Activated naive CD8-positive, alpha-beta T cell (primary cell): ENCODE results near the gene NPW.

Experiments used
- H3K27ac Mint-ChIP-seq: one replicate; pipeline ENCODE4 v1.8.0; 2021; ENCODE audit warnings: mixed read lengths
- H3K27me3 Mint-ChIP-seq: one replicate; pipeline ENCODE4 v1.8.0; 2021; ENCODE audit warnings: mixed read lengths
- H3K36me3 Mint-ChIP-seq: one replicate; pipeline ENCODE4 v1.8.0; 2021; ENCODE audit warnings: mixed read lengths
- H3K4me1 Mint-ChIP-seq: one replicate; pipeline ENCODE4 v1.8.0; 2021; ENCODE audit warnings: low read depth, mixed read lengths
- H3K4me3 Mint-ChIP-seq: one replicate; pipeline ENCODE4 v1.8.0; 2021; ENCODE audit warnings: mild to moderate bottlenecking, mixed read lengths
- H3K9me3 Mint-ChIP-seq: one replicate; pipeline ENCODE4 v1.8.0; 2021; ENCODE audit warnings: low read depth, mixed read lengths

The NPW gene

DNA sequence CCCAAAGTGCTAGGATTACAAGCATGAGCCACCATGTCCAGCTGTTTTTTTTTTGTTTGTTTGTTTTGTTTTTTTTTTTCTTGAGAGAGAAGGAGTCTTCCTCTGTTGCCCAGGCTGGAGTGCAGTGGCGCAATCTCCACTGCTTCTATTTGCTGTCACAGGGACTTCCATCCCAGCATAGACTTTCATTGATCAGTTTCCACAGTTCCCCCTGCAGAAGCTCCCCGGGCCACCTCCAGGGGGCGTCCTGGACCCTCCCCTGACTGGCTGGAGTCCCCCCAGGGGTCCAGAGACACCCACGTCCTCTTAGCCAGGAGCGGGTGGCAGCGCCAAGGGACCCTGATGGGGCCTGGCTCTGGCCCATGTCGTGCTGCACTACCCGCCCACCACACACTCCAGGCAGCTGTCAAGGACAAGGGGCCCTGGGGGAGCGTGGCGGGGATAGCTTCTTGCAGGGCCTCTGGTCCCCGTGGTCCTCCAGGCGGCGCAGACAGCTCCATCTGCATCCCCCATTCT, 3.1 kb upstream of the NPW start:
- H3K27ac Mint-ChIP-seq = no peak overlapping the region
- no peak overlapping the region for H3K4me3 Mint-ChIP-seq
- no peaks in the 10 kb centered on the region for H3K36me3 Mint-ChIP-seq
- H3K27me3 Mint-ChIP-seq = no peaks in the 10 kb centered on the region
- H3K4me1 Mint-ChIP-seq = peaks cover 5% of the 10 kb centered on the region
- H3K9me3 Mint-ChIP-seq = no peaks in the 10 kb centered on the region

DNA sequence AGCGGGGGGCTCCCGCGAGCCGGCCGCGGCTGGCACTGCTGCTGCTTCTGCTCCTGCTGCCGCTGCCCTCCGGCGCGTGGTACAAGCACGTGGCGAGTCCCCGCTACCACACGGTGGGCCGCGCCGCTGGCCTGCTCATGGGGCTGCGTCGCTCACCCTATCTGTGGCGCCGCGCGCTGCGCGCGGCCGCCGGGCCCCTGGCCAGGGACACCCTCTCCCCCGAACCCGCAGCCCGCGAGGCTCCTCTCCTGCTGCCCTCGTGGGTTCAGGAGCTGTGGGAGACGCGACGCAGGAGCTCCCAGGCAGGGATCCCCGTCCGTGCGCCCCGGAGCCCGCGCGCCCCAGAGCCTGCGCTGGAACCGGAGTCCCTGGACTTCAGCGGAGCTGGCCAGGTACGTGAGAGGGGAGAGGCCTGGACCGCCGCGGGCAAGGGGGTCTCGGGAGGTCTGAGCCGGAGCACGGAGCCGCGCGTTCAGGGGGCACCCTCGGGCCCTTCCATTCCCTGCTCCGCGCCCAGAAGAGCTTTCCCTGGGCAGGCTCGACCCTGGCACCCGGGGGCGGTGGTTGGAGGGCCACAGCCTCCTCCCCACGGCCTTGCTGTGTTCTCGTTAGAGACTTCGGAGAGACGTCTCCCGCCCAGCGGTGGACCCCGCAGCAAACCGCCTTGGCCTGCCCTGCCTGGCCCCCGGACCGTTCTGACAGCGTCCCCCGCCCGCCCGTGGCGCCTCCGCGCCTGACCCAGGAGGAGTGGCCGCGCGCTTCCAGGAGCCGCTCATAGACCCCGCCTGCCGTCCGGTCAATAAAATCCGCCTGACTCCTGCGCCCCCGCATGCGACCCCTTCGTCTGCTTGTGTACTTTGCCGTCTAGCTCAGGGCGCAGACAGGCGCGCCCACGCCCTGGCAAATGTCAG, 591 bp downstream of the NPW start:
- Mint-ChIP-seq H3K36me3 (no peaks in the 10 kb centered on the region), H3K27me3 (peaks cover 4% of the 10 kb centered on the region), H3K9me3 (no peaks in the 10 kb centered on the region), H3K27ac (no peak overlapping the region), H3K4me3 (peak overlapping the region; percentile 76), H3K4me1 (peaks cover 17% of the 10 kb centered on the region)

GRCh38 chr16:2022723-2023091, 3.1 kb downstream of the NPW start:
- Mint-ChIP-seq H3K4me3 (peak overlapping the region; percentile 67), H3K4me1 (peaks cover 24% of the 10 kb centered on the region), H3K27me3 (peaks cover 4% of the 10 kb centered on the region), H3K27ac (no peak overlapping the region), H3K9me3 (no peaks in the 10 kb centered on the region), H3K36me3 (no peaks in the 10 kb centered on the region)

GRCh38 chr16:2023092-2024031, 3.8 kb downstream of the NPW start:
- peak overlapping the region; percentile 67 for H3K4me3 Mint-ChIP-seq
- H3K36me3 Mint-ChIP-seq = no peaks in the 10 kb centered on the region
- peaks cover 24% of the 10 kb centered on the region for H3K4me1 Mint-ChIP-seq
- H3K9me3 Mint-ChIP-seq = no peaks in the 10 kb centered on the region
- no peak overlapping the region for H3K27ac Mint-ChIP-seq
- H3K27me3 Mint-ChIP-seq = peaks cover 4% of the 10 kb centered on the region

- Mint-ChIP-seq H3K36me3 (no peaks in the 10 kb centered on the region), H3K4me3 (peak overlapping the region; percentile 13), H3K27me3 (peaks cover 4% of the 10 kb centered on the region), H3K9me3 (no peaks in the 10 kb centered on the region), H3K4me1 (peaks cover 22% of the 10 kb centered on the region), H3K27ac (no peak overlapping the region)
These were observed 4.4 kb downstream of the NPW start for GRCh38 chr16:2024032-2024420.

- Mint-ChIP-seq H3K4me3 (no peak overlapping the region), H3K27me3 (peaks cover 4% of the 10 kb centered on the region), H3K36me3 (no peaks in the 10 kb centered on the region), H3K4me1 (peaks cover 22% of the 10 kb centered on the region), H3K27ac (no peak overlapping the region), H3K9me3 (no peaks in the 10 kb centered on the region)
These were observed 5.7 kb downstream of the NPW start for GRCh38 chr16:2025251-2025650.

DNA sequence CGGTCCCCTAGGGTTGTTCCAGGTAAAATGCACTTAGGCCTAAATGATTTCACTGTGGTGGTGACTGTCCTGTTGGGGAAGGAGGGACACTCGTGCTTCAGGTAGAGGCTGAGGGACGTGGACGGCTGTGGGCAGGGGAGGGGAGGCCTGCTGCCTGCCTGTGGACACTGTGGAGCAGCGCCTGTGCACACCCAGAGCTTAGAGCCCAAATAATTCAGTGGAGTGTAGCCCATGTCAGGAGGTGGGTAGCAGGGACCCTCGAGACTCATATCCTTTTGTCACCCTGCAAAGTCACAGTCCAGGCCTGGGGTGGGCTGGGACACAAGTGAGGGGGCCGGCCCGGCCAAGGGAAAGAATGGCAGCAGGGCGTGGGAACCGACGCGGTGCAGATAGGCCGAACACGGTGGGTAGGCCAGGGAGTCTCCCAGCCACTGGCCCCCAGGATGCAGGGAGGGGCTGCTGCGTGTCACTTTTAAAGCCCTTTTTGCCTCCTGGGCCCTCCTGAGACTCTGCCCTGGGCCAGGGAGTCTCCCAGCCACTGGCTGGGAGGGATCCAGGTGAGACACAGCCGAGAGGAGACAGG, 6.4 kb downstream of the NPW start:
- H3K4me1 Mint-ChIP-seq = peaks cover 19% of the 10 kb centered on the region
- H3K4me3 Mint-ChIP-seq = peak overlapping the region; percentile 44

GRCh38 chr16:2026461-2027023, 7.0 kb downstream of the NPW start, which contains the start of gene NHERF2:
NHERF2 (plus strand) TSS chr16:2026902; CDS start chr16:2027006, 104 bp downstream.
- H3K4me1 Mint-ChIP-seq = peaks cover 19% of the 10 kb centered on the region
- H3K27me3 Mint-ChIP-seq = peaks cover 3% of the 10 kb centered on the region
- no peak within 1 kb of the TSS for H3K27ac Mint-ChIP-seq
- H3K36me3 Mint-ChIP-seq = no peaks in the 10 kb centered on the region
- peak within 1 kb of the TSS; percentile 78 for H3K4me3 Mint-ChIP-seq
- H3K9me3 Mint-ChIP-seq = no peaks in the 10 kb centered on the region

More for the DNA sequence above, 6.4 kb downstream of the NPW start:
- peaks cover 4% of the 10 kb centered on the region for H3K27me3 Mint-ChIP-seq
- no peak overlapping the region for H3K27ac Mint-ChIP-seq
- no peaks in the 10 kb centered on the region for H3K36me3 Mint-ChIP-seq
- H3K9me3 Mint-ChIP-seq = no peaks in the 10 kb centered on the region

GRCh38 chr16:2027024-2028010, 7.7 kb downstream of the NPW start:
- Mint-ChIP-seq H3K27ac (no peak overlapping the region), H3K4me3 (peak overlapping the region; percentile 78), H3K9me3 (no peaks in the 10 kb centered on the region), H3K36me3 (no peaks in the 10 kb centered on the region), H3K27me3 (peaks cover 2% of the 10 kb centered on the region), H3K4me1 (peaks cover 19% of the 10 kb centered on the region)

- Mint-ChIP-seq H3K9me3 (no peaks in the 10 kb centered on the region), H3K36me3 (no peaks in the 10 kb centered on the region), H3K4me3 (peak overlapping the region; percentile 78), H3K4me1 (peaks cover 12% of the 10 kb centered on the region), H3K27me3 (no peaks in the 10 kb centered on the region), H3K27ac (no peak overlapping the region)
These were observed 8.6 kb downstream of the NPW start for GRCh38 chr16:2028146-2028545.

GRCh38 chr16:2028620-2029220, 9.1 kb downstream of the NPW start:
- Mint-ChIP-seq H3K36me3 (no peaks in the 10 kb centered on the region), H3K27ac (no peak overlapping the region), H3K4me3 (no peak overlapping the region), H3K27me3 (no peaks in the 10 kb centered on the region), H3K4me1 (peaks cover 12% of the 10 kb centered on the region), H3K9me3 (no peaks in the 10 kb centered on the region)

GRCh38 chr16:2029350-2029749, 9.8 kb downstream of the NPW start:
- H3K27ac Mint-ChIP-seq = no peak overlapping the region
- no peaks in the 10 kb centered on the region for H3K9me3 Mint-ChIP-seq
- H3K27me3 Mint-ChIP-seq = no peaks in the 10 kb centered on the region
- H3K4me3 Mint-ChIP-seq = no peak overlapping the region
- peaks cover 7% of the 10 kb centered on the region for H3K4me1 Mint-ChIP-seq
- H3K36me3 Mint-ChIP-seq = no peaks in the 10 kb centered on the region

- Mint-ChIP-seq H3K4me1 (peaks cover 7% of the 10 kb centered on the region), H3K4me3 (no peak overlapping the region), H3K27me3 (no peaks in the 10 kb centered on the region), H3K9me3 (no peaks in the 10 kb centered on the region), H3K36me3 (no peaks in the 10 kb centered on the region), H3K27ac (no peak overlapping the region)
These were observed 10.5 kb downstream of the NPW start for GRCh38 chr16:2030036-2030435.
